IPS-11a (cell line): ENCODE measurements around the gene ETS1.
"Not testable (repeated sequence)": the region's sequence is repeated elsewhere in the genome, so short reads cannot be mapped to it uniquely, and the experiment has no call there.

ENCODE experiments used
- H3K4me3 ChIP-seq: one replicate; pipeline ENCODE4 v1.5.1; 2013; ENCODE audit warnings: low read depth, low read length, control low read depth

Gene ETS1

GRCh38 chr11:128448200-128448886 lies 139.0 kb downstream of the ETS1 start:
- no peak overlapping the region for H3K4me3 ChIP-seq

GRCh38 chr11:128447233-128447632 lies 140.1 kb downstream of the ETS1 start:
- H3K4me3 ChIP-seq: no peak overlapping the region

- not testable (repeated sequence) for H3K4me3 ChIP-seq
These were observed 141.4 kb downstream of the ETS1 start for GRCh38 chr11:128445921-128446320.

- no peak overlapping the region for H3K4me3 ChIP-seq
These were observed 150.2 kb downstream of the ETS1 start for GRCh38 chr11:128437136-128437535.

GRCh38 chr11:128434818-128435217 lies 152.5 kb downstream of the ETS1 start:
- no peak overlapping the region for H3K4me3 ChIP-seq

GRCh38 chr11:128434411-128434810 lies 152.9 kb downstream of the ETS1 start:
- H3K4me3 ChIP-seq: no peak overlapping the region

- no peak overlapping the region for H3K4me3 ChIP-seq
These were observed 154.4 kb downstream of the ETS1 start for GRCh38 chr11:128432926-128433325.

GRCh38 chr11:128431931-128432330 lies 155.4 kb downstream of the ETS1 start:
- H3K4me3 ChIP-seq: no peak overlapping the region

GRCh38 chr11:128428935-128429334 lies 158.4 kb downstream of the ETS1 start:
- no peak overlapping the region for H3K4me3 ChIP-seq

GRCh38 chr11:128424851-128425285 lies 162.5 kb downstream of the ETS1 start:
- no peak overlapping the region for H3K4me3 ChIP-seq

GRCh38 chr11:128424271-128424711 lies 163.1 kb downstream of the ETS1 start:
- no peak overlapping the region for H3K4me3 ChIP-seq

- H3K4me3 ChIP-seq: no peak overlapping the region
These were observed 164.6 kb downstream of the ETS1 start for GRCh38 chr11:128422576-128423370.

- no peak overlapping the region for H3K4me3 ChIP-seq
These were observed 165.6 kb downstream of the ETS1 start for GRCh38 chr11:128421577-128422330.

- no peak overlapping the region for H3K4me3 ChIP-seq
These were observed 166.4 kb downstream of the ETS1 start for GRCh38 chr11:128420951-128421350.

- no peak overlapping the region for H3K4me3 ChIP-seq
These were observed 167.1 kb downstream of the ETS1 start for GRCh38 chr11:128420265-128420664.

GRCh38 chr11:128419012-128419767 lies 168.2 kb downstream of the ETS1 start:
- no peak overlapping the region for H3K4me3 ChIP-seq

GRCh38 chr11:128417607-128418324 lies 169.6 kb downstream of the ETS1 start:
- H3K4me3 ChIP-seq: no peak overlapping the region

GRCh38 chr11:128416976-128417375 lies 170.4 kb downstream of the ETS1 start:
- no peak overlapping the region for H3K4me3 ChIP-seq

GRCh38 chr11:128415539-128415938 lies 171.8 kb downstream of the ETS1 start:
- no peak overlapping the region for H3K4me3 ChIP-seq
